Activated CD4-positive, alpha-beta T cell treated with anti-CD3 and anti-CD28 coated beads, Interleukin-2, Interleukin-6, amounts not matched to agents 100 ng/mL and 50 ng/mL, durations not matched to agents 16 hours and 8 hours (primary cell): ENCODE results near the gene C20orf202.
"Not testable (repeated sequence)": the region's sequence is repeated elsewhere in the genome, so short reads cannot be mapped to it uniquely, and the experiment has no call there.

Experiments used
- DNase-seq: peaks from one replicate; pipeline ENCODE4 v3.0.0-alpha.2; 2020

C20orf202 gene

DNA sequence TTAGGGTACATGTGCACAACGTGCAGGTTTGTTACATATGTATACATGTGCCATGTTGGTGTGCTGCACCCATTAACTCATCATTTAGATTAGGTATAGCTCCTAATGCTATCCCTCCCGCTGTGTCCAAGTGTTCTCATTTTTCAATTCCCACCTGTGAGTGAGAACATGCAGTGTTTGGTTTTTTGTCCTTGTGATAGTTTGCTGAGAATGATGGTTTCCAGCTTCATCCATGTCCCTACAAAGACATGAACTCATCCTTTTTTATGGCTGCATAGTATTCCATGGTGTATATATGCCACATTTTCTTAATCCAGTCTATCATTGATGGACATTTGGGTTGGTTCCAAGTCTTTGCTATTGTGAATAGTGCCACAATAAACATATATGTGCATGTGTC is 47.0 kb downstream of the C20orf202 start:
- DNase-seq = not testable (repeated sequence)

DNA sequence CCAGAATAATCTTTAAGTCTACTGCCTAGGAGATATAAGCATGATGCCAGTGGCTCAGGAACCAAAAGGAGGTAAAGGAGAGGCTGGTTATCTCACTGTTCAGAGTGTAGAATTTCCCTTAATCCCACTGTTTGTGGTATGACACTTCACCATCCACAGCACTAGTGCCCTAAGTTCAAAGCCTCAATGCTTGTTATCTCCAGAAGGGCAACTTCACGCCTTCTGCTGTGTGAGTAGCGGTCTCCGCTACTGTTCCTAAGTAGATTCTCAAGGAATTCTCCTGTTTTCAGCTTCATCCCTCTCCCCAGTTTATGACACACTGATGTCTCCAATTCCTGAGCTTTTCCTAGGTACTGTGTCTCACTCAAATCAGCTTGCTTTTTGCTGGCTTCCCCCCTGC is 49.2 kb downstream of the C20orf202 start:
- DNase-seq = no peak

DNA sequence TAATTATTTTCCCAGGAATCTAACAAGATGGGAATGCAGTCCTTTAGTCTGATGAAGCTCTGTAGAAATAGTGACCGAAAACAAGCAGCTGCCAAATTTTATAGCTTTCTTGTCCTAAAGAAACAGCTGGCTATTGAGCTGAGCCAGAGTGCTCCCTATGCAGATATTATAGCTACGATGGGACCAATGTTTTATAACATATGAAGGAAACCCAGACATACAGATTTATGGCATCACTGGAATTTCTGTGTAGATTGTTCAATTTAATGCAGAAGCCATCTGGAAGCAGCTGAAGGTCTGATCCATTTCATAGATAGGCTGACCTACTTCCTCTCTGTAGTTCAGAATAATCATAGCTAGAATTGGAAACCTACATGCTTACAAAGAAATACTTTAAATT is 51.0 kb downstream of the C20orf202 start:
- no peak for DNase-seq

DNA sequence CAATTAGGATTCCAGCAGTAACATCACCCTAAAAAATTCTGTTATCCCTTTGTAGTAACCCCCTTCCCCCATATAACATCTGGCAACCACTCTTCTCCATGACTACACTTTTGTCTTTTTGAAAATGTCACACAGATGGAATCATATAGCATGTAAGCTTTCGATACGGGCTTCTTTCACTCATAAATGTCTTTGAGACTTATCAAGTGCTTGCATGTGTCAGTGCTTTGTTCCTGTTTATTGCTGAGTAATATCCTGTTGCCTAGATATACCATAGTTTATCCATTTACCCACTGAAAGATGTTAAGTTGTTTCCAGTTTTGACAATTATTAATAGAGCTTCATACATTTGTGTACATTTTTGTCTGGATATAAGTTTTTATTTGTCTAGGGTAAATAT is 52.4 kb downstream of the C20orf202 start:
- DNase-seq = no peak
